ENCODE results near the gene SCART1.
"Not testable (repeated sequence)": the region's sequence is repeated elsewhere in the genome, so short reads cannot be mapped to it uniquely, and the experiment has no call there.

- TF ChIP-seq, protein P1, sequence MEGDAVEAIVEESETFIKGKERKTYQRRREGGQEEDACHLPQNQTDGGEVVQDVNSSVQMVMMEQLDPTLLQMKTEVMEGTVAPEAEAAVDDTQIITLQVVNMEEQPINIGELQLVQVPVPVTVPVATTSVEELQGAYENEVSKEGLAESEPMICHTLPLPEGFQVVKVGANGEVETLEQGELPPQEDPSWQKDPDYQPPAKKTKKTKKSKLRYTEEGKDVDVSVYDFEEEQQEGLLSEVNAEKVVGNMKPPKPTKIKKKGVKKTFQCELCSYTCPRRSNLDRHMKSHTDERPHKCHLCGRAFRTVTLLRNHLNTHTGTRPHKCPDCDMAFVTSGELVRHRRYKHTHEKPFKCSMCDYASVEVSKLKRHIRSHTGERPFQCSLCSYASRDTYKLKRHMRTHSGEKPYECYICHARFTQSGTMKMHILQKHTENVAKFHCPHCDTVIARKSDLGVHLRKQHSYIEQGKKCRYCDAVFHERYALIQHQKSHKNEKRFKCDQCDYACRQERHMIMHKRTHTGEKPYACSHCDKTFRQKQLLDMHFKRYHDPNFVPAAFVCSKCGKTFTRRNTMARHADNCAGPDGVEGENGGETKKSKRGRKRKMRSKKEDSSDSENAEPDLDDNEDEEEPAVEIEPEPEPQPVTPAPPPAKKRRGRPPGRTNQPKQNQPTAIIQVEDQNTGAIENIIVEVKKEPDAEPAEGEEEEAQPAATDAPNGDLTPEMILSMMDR (IDR thresholded peaks at IDR 0.05): not testable (repeated sequence)
- TF ChIP-seq POLR2A (IDR thresholded peaks at IDR 0.05): not testable (repeated sequence)
Observed at GRCh38 chr10:133493562-133493961, 39.8 kb downstream of the SCART1 start.

Data from vagina (tissue), 2 donors.